HG03432 (cell line): ENCODE data around the gene DPYSL5.

Experiments
- ATAC-seq: cut with Tn5 transposase; IDR thresholded peaks from one replicate; pipeline ENCODE4 v1.9.1; 2021; ENCODE audit warnings: mild to moderate bottlenecking, moderate library complexity; ENCODE audit not compliant: unreplicated experiment

DPYSL5 gene

GRCh38 chr2:26898480-26899078, 50.6 kb downstream of the DPYSL5 start:
- no peak for ATAC-seq

DNA sequence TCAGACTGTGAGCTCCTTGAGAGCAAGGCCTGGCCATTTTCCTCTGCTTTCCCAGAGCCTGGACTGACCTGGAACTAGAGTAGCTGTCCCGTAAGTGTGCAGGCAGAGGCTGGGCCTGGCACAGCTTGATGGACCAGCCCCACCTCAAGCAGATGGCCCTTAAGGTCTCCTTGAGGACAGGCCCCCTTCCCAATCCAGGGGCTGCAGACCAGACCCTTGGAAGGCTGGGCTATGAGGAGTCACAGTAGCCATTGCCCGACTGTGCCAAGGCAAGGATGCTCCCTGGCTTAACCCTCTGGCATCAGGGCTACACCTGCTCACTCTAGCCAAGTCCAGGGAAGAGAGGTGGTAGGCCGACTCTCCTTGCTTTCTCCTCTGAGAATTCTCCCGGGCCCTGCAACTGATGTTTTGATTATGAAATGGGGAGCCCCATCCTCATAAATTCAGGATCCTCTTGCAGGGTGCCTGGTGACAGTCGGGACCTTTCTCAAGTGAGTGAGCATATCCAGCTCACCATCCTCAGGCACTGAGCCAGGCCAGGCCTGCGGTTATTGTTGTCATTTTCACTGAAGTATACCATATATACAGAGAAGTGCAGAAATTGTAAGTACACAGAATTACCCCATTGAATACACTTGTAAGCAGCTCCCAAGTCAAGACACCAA, 51.7 kb downstream of the DPYSL5 start:
- no peak for ATAC-seq

DNA sequence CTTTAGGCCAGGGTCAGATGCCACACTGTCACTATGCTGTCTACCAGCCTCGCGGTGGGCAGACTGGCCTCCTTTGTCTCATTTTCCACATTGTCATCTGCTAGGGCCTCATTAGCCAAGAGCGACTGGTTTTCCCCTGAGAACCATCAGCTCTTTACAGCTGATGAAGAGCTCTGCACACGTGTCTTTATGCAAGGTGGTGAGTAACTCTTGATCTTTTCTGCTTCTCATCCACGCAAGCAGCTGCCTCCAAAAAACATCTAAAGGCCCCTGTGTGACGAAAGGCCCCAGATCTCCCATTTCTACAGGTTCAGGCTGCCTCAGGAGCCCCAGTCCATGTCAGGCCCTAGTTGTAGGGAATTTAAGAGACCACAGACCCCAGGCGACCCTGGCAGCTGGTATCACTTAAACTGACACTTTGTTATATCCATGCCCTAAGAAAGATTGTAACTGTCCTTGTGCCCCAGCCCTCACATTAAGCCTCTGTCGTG, 52.9 kb downstream of the DPYSL5 start:
- ATAC-seq, result no peak

GRCh38 chr2:26901326-26902183, 53.6 kb downstream of the DPYSL5 start:
- ATAC-seq, result no peak

DNA sequence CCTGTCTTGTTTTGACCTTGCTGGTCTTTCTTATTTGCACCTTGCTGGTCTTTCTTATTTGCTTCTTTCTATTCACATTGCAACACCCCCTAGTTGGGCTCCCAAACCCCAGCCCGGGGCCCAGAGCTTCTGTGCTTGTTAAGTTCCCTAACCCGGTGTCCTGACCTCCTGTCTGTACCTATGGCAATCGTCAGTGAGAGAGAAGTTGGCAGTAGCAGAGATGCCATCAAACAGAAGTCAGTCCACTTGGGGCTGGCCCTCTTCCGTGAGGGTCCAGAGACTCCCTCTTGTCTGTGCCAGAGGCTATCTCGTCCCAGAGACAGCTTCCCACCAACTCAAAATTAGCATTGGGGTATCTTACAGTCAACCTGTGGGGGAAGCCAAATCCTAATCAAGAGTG, 55.7 kb downstream of the DPYSL5 start:
- ATAC-seq, result no peak

GRCh38 chr2:26904839-26905238, 56.9 kb downstream of the DPYSL5 start:
- peak; percentile 72 for ATAC-seq

GRCh38 chr2:26905341-26906198, 57.6 kb downstream of the DPYSL5 start:
- no peak for ATAC-seq

- ATAC-seq, result no peak
These were observed 59.5 kb downstream of the DPYSL5 start for GRCh38 chr2:26907416-26907815.

- ATAC-seq, result no peak
These were observed 62.2 kb downstream of the DPYSL5 start for GRCh38 chr2:26910176-26910575.

DNA sequence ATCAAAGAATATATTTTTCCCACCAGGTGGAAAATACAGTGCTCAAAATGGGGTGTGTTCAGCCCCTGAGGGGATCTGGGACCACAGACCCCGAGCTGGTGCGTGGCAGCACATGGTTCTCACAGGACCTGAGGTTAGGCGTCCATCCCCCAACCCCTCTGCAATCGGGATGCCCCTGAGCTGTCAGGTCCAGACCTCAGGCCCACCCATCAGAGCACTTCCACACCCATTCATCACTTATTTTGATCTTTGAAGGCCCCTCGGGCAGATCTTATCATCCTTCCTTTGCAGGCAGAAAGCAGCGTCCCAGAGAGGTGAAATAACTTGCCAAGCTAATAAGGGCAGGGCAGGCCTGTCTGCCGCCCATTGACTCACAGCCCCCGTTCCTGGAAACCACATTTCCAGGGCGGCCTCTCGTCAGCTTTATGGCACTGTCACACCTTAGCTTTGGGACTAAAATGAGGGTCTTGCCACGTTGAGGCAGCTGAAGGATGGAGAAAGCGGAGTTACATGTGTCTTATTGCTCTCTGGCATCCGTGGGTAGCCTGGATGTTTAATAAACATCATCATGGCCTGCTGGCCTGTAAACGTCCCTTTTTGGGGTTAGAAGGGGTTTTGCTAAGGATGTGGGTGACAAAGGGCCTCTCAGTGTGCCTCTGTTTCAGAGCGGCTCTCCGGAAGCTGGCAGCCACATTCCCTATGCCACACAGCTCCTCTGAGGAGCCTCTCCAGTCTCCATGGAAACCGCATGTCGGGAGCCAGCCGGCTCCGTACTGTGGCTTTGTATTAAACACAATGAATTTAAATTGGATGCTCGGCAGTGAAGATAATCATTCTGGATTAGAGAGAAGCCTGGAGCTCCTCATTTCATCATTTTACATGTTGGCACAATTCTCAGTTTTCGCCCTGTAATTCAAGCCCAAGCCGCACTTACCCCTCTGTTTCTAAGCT, 64.3 kb downstream of the DPYSL5 start:
- ATAC-seq, result no peak

DNA sequence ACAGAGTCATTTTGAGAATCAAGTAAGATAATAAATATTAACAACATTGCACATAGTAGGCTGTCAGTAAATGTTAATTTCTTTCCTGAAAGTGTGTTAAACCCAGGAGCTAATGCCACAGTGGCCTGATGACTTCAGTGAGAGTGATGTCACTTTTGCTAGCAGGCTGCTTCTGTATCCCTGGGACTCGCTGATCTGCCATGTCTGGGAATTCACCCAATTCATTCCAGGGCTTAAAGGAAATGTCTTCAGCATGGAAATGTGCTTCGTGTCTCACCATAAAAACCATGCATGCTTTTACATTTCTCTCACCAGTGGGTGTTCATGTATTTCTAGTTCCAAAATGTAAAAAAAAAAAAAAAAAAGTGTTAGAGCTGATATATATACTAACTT, 65.7 kb downstream of the DPYSL5 start:
- no peak for ATAC-seq

DNA sequence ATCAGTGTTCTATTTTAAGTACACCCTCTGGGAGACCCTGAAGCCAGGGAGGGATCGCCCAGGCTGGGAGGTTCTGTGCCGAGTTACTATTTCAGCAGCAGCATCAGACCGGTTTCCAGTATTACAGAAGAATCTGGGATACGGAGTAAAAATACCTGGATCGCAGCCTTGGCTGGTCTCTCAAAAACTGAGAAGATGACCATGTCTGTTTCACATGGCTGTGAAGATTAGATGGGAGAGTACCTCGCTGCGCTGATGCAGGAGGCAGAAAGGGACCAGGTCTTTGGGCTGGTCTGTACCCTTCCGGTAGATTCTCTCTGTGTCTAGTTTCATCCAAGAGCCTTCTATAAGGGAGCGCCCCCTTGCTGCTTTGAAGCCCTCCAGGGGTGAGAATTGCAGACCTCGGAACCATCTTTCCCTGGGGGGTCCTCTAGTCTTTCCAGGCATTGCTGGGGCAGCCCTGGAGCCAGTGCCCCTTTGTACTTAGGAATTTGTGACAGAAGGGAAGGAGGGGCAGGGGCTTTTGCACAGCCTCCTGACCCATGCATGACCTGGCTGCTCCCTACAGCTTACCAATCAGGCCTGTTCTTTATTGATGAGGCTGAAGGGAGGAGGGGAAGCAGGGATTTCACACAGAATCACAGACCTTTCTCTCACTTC, 66.2 kb downstream of the DPYSL5 start:
- ATAC-seq, result no peak

- ATAC-seq, result no peak
These were observed 66.9 kb downstream of the DPYSL5 start for GRCh38 chr2:26914659-26915310.

- no peak for ATAC-seq
These were observed 67.4 kb downstream of the DPYSL5 start for GRCh38 chr2:26915316-26915715.

- no peak for ATAC-seq
These were observed 68.3 kb downstream of the DPYSL5 start for GRCh38 chr2:26916128-26916692.

DNA sequence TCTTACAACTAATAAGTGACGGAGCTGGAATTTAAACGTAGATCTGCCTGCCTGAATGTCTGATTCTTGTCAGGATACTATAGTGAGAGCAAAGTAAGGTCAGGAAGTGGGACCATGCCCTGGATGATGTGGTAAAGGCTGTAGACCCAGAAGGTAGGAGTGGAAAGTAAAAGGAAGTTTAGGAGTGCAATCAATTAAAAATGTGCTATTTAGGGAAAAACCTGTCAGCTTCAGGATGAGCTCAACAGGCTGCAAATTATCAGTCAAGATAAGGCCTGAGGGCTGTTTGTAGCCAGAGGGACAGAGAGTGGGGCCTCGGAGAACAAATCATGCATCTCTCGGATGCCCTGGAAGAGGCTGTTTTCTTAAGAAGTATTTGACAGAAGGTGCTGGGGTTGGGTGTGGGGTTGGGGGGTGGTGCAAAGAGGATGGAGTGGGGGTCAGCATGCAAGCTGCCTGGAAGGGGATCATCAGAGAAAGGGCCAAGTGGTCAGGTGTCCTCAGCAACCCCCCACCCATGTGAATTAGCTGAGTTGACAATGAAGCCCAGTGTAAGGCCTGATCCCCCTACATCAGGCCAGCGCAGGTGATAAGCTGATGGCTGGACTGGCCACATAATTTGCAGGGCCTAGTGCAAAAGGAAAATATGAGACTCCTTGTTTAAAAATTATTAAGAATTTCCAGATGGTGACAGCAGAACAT, 69.4 kb downstream of the DPYSL5 start:
- no peak for ATAC-seq

GRCh38 chr2:26921323-26921722, 73.4 kb downstream of the DPYSL5 start:
- ATAC-seq, result no peak
